Adrenal gland (tissue), 5 donors: ENCODE data around the gene QSER1.

ENCODE experiments used
- CTCF ChIP-seq, 6 experiments: fragments of 450-650 bp in 4 of 6; fragments of 200-600 bp in 2 of 6; sonication (generic) in 1 of 6; IDR thresholded peaks; 1 replicate in 5 of 6; 2 replicates in 1 of 6; pipeline versions ENCODE4 v1.5.1 to v1.8.0; 2016 to 2021; ENCODE audit warnings: antibody characterized with exemption in 6 of 6, mild to moderate bottlenecking in 2 of 6, moderate library complexity in 1 of 6
- POLR2A ChIP-seq, 2 donors: fragments of 450-650 bp; IDR thresholded peaks; one replicate each; pipeline ENCODE4 v1.6.1; 2017; ENCODE audit warnings: antibody characterized with exemption in 2 of 2, mild to moderate bottlenecking in 2 of 2, moderate library complexity in 1 of 2
- donor health status: DM: no; HTN: no; CAD: no.

- TF ChIP-seq CTCF (IDR thresholded peaks at IDR 0.05) (no peak), POLR2A (IDR thresholded peaks at IDR 0.05) (no peak)
Observed at GRCh38 chr11:33021937-33022336, 129.3 kb downstream of the QSER1 start.
